H7 (cell line): ENCODE measurements around the gene ARID3A. TPM values are rescaled to one million over a fixed set of nuclear protein-coding genes. Genes with fewer than 3 reads are reported as not detected.
A peak's percentile ranks its signal among the peaks of the same experiment; 100 is the strongest.

ENCODE experiments used
- DNase-seq: peaks from one replicate; pipeline ENCODE4 v3.0.0; 2012
- H3K27me3 ChIP-seq: 2 replicates; pipeline ENCODE4 v1.6.0; 2011; ENCODE audit warnings: mild to moderate bottlenecking, low read length; ENCODE audit not compliant: control insufficient read depth, insufficient read depth
- H3K36me3 ChIP-seq: replicated peaks from 2 replicates; pipeline ENCODE4 v1.5.1; 2011; ENCODE audit warnings: low read length; ENCODE audit not compliant: control insufficient read depth, insufficient read depth
- H3K4me3 ChIP-seq: 2 replicates; pipeline ENCODE4 v1.5.1; 2011; ENCODE audit warnings: low read depth, mild to moderate bottlenecking, control low read depth, low read length, moderate library complexity; ENCODE audit not compliant: insufficient read depth
- total RNA-seq: library from RNA; depleted of rRNA; stranded (reverse); fragments of >200 nt; shearing (Covaris generic); gene quantifications from 2 replicates; pipeline ENCODE4 v1.2.3, GENCODE V29; 2014

The ARID3A gene
- total RNA-seq, 1 experiment from 2014 or later, result 85.4 TPM

DNA sequence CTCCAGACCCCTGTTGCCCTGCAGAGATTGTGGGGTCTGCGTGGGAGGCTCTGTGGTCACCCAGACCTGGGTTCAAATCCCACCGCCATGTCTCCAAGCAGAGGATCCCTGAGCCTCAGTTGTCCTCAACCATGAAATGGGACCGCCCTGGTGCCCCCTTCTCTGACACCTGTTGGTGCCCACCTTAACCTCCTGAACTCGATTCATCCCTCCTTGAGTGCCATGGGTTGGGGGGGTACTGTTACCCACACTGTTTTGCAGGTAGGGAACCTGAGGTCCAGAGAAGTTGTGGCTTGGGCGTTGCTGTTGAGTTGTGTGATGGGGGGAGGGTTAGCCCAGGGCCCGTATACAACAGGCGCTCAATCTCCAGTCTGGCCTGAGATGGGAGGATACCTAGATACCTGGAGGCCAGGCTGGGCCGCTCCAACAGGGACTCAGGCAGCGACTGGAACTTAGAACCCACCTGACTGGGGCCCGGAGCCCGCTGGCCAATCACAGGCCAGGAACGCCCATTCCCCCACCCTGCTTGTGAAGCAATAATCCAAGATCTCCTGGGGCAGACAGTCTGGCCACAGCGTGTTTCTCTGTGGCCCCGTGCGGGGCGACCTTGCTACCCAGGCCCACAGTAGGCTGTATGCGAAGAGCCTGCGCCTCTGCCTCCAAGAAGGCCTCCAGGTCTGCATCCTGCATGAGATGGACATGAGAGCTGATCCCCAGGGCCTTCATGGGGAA lies 2.8 kb downstream of the ARID3A start:
- no peak overlapping the region for H3K4me3 ChIP-seq

DNA sequence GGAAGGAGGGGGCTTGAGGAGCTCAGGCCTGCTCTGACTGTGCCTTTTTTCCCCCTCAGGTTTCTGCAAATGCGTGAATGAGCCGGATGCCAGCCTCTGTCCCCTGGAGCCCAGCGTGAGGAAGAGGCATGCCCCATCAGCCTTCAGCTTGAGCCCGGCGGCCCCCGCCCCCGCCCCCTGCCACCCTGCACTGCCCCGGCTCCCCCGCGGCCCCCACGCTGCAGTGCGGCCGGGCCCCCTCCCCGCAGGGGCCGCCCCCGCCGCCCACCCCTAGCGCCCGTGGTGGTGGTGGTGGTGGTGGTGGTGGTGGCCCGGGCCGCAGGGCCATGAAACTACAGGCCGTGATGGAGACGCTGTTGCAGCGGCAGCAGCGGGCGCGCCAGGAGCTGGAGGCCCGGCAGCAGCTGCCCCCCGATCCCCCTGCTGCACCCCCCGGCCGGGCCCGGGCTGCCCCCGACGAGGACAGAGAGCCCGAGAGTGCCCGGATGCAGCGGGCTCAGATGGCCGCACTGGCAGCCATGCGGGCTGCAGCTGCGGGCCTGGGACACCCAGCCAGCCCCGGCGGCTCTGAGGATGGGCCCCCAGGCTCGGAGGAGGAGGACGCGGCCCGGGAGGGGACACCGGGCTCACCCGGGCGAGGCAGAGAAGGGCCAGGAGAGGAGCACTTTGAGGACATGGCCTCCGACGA lies 3.5 kb downstream of the ARID3A start:
- Histone ChIP-seq H3K4me3 (no peak overlapping the region), H3K36me3 (peaks cover 4% of the 10 kb centered on the region), H3K27me3 (no peaks in the 10 kb centered on the region)
- DNase-seq, result no peak

More for the DNA sequence above, 2.8 kb downstream of the ARID3A start:
- Histone ChIP-seq H3K27me3 (no peaks in the 10 kb centered on the region), H3K36me3 (peaks cover 4% of the 10 kb centered on the region)
- peak; percentile 89 for DNase-seq

DNA sequence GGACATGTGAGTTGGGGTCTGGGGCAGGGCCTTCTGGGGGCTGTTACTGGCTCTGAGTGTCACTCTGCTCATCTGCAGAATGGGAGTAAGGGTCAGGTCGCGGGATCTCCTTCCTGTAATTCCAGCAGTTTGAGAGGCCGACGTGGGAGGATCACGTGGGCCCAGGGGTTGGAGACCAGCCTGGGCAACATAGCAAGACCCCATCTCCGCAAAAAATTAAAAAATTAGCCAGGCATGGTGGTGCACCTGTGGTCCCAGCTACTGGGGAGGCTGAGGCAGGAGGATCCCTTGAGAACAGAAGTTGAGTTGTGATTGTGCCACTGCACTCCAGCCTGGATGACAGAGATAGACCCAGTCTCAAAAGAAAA lies 4.0 kb downstream of the ARID3A start:
- peaks cover 4% of the 10 kb centered on the region for H3K36me3 ChIP-seq
- H3K27me3 ChIP-seq, result no peaks in the 10 kb centered on the region
- no peak for DNase-seq
- H3K4me3 ChIP-seq, result no peak overlapping the region

DNA sequence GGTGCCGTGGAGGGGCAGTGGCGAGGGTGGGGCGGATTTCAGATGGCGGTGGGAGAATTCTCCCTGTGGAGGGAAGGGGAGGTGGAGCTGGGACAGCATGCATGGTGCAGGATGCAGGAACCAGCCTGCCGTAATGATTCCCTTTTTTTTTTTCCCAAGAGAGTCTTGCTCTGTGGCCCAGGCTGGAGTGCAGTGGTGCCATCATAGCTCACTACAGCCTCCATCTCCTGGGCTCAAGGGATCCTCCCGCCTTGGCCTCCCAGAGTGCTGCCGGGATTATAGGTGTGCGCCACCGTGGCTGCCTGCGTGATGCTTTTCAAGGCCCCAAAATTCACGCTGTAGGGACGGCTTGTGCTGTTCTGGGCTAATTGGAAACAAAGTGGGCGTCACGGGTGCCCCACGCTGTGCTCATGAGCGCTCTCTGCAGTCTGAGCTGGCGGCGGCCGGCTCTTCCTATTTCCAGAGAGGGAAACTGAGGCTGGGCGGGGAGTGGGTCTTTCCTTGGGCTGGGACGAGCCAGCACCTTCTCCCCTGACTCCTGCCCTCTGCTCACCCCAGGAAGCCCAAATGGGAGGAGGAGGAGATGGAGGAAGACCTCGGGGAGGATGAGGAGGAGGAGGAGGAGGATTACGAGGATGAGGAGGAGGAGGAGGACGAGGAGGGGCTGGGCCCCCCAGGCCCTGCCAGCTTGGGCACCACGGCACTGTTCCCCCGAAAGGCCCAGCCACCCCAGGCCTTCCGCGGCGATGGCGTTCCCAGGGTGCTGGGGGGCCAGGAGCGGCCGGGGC lies 6.2 kb downstream of the ARID3A start:
- DNase-seq, result no peak
- Histone ChIP-seq H3K36me3 (peaks cover 4% of the 10 kb centered on the region), H3K4me3 (no peak overlapping the region), H3K27me3 (no peaks in the 10 kb centered on the region)

DNA sequence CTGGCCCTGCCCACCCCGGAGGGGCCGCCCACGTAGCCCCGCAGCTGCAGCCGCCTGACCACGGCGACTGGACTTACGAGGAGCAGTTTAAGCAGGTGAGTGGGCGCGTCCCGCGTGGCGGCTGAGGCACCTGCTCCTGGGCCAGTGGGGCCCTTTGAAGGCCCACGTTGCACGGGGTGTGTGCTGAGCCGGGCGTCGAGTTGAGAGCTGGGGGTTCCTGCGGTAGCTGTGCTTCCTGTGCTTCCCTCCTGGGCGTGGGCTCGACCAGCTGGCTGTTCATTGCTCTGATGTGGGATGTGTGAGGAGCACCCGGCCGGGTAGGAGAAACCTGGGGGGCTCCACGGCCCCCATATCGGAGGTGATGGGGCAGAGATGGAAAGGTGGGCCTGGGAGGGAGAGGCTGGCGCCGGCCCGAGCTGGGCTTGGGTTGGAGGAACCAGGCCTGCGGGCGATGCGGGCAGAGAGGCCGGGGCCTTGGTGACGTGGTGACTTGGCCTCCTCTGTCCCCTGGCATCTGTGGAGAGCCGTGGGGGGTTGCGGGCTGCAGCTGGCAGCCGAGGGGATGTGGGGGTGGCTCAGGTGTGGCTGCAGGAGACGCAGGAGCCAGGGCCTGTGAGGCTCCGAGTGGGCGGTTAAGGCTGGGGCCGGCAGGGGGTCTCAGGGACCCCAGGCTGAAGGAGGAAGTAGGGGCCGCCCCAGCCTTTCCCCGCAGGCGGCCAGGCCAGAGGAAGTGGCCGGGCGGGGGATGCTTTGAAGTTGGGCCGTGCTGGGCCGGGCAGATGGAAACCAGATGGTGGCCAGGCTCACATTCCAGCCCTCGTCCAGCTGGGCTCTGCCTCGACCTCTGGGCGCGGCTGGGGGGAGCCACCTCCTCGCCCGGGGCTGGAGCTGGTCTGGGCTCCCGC lies 7.1 kb downstream of the ARID3A start:
- Histone ChIP-seq H3K27me3 (no peaks in the 10 kb centered on the region), H3K4me3 (no peak overlapping the region), H3K36me3 (peaks cover 4% of the 10 kb centered on the region)
- DNase-seq, result peak; percentile 91

DNA sequence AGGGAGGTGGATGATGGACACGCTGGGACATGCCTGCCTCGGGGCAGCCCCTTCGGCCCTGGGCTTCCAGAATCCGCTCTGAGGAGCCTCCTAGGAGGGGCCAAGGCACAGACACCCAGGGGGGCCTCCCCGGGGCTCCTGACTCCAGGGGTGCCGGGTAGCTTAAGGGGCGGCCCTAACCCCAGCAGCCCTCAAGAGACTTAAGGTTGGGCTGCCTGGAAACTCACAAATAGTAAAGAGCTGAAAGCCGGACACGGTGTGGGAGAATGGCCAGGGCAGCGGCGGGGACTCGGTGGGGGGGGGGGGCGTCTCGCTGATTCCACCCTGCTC lies 7.7 kb downstream of the ARID3A start:
- Histone ChIP-seq H3K4me3 (no peak overlapping the region), H3K27me3 (no peaks in the 10 kb centered on the region), H3K36me3 (peaks cover 6% of the 10 kb centered on the region)
- no peak for DNase-seq

DNA sequence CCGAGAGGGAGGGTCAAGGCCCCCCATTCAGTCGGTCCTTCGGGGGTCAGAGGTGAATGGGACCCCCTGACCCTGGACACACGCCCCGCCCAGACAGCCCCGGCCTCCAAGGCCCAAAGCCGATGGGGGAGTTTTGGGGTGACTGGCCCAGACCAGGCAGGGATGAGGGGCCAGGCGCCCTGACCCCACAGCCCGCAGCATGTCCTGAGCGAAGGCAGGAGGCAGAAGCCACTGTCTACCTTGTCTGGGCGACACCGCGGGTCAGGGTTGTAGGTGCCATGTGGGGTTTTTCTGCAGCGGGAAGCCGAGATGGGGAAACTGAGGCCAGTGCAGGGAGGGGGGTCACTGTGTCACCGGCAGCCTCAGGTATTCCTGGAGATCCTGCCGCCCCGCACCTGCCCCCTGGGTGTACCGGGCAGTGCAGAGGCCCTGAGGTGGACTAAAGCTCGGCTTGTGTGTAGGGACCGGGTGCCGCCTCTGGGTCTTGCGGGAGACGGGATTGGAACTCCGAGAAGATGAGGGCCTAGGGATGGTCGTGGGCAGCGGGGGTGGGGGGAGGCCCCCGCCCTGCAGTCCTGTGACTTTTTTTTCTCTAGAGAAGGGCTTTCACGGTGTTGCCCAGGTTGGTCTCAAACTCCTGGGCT lies 8.5 kb downstream of the ARID3A start:
- Histone ChIP-seq H3K4me3 (no peak overlapping the region), H3K27me3 (no peaks in the 10 kb centered on the region), H3K36me3 (peaks cover 6% of the 10 kb centered on the region)
- no peak for DNase-seq

DNA sequence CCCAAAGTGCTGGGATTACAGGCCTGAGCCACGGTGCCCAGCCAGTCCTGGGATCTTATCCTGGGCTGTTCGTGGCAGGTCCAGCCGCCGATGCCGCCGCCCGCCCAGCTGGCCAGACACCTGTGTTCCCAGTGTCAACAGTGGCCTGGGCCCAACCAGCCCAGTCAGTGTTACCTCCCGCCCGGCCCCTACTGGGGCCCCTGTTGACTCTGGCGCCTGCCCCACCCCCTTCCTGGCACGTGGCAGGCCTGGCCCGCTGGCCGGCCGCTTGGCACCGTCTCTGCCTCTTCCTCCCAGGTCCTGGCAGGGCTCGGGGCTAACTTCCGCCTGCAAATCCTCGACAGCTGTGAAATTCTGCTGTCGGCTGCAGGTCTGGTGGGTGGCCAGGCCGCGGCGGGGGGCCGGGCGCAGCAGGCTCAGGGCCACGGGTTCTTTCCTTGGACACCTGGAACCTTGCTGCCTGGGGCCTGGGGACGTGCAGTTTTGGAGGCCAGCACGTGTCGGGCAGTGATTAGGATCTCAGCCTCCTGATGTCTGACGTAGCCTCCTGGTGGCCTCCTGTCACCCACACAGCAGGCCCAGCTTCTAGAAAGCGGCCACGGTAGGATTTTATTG lies 9.1 kb downstream of the ARID3A start:
- Histone ChIP-seq H3K36me3 (peaks cover 6% of the 10 kb centered on the region), H3K27me3 (no peaks in the 10 kb centered on the region), H3K4me3 (no peak overlapping the region)
- DNase-seq, result no peak

DNA sequence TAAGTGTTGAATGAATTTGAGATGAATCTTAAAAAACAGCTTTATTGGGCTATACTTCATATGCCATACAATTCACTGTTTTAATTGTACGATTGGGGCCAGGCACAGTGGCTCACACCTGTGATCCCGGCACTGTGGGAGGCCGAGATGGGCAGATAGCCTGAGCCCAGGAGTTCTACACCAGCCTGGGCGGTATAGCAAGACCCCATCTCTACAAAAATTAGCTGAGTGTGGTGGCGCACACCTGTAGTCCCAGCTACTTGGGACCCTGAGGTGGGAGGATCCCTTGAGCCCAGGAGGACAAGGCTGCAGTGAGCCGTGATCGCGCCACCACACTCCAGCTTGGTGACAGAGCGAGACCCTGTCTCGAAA lies 10.3 kb downstream of the ARID3A start:
- Histone ChIP-seq H3K36me3 (peaks cover 5% of the 10 kb centered on the region), H3K27me3 (no peaks in the 10 kb centered on the region), H3K4me3 (no peak overlapping the region)
- DNase-seq, result no peak

DNA sequence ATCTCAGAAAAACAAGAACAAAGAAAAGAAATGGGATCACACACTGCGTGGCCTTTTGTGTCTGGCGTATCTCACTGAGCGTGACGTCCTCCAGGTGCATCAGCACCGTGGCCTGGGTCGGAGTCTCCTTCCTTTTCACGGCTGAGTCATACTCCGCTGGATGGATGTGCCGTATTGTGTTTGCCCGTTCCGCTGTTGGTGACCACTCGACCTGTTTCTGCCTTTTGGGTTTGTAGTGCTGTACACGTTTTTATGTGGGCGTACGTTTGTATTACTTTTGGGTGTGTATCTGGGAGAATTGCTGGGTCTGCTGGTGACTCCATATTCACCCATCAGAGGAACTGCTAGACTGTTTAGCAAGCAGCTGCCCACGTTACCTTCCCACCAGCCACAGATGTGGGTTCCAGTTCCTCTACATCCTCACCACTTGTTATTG lies 11.4 kb downstream of the ARID3A start:
- Histone ChIP-seq H3K36me3 (peaks cover 5% of the 10 kb centered on the region), H3K27me3 (no peaks in the 10 kb centered on the region), H3K4me3 (no peak overlapping the region)
- no peak for DNase-seq

DNA sequence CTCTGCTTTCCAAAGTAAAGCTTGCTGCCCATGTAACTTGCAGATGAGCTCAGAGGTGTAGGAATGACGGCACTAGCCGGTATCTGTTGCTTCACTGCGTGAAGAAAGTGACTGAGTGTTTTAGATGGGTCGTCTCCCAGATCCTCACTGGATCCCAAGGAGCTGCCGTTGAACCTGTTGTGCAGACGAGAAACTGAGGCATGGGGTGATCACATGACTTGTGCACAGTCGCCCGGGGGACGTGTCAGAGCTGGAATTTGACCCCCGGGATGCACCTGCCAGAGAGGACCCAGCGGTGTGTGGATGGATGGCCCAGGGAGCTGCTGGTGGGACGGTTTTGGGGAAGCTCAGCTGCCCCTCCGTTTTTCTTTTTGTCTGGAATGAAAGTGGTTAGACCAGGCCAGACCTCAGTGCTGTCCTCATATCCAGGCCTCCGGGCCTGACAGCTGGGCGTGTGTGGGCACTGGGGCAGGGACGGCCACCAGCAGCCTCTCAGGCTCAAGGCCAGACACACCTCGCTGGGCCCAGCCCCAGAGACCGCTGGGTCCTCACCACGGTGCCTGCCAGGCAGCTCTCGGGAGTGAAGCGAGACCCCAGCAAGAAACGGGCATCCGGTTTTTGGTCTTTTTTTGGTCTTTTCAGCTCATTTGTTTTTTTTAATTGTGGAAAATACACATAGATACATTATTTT lies 12.5 kb downstream of the ARID3A start:
- DNase-seq, result no peak
- H3K27me3 ChIP-seq, result no peaks in the 10 kb centered on the region
- no peak overlapping the region for H3K4me3 ChIP-seq
- H3K36me3 ChIP-seq, result peaks cover 6% of the 10 kb centered on the region

DNA sequence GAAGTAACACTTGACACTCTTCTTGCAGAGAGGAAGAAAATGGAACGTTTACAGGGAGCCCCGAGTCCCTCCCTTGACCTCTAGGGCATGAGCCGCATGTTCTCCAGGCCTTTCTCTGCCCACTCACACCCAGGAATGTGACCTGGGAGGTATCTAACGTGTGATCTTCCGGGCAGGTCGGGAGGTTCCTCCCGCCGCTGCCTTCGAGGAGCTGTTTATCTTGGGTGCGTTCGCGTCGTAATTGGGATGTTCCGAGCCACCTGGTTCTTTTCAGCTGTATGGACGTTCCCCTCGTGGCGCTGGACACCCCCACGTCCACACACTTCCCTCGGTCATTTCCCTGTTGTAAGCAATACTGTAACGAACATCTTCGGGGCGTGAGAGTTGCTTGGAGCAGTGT lies 13.6 kb downstream of the ARID3A start:
- Histone ChIP-seq H3K36me3 (peaks cover 6% of the 10 kb centered on the region), H3K27me3 (no peaks in the 10 kb centered on the region), H3K4me3 (no peak overlapping the region)
- no peak for DNase-seq

DNA sequence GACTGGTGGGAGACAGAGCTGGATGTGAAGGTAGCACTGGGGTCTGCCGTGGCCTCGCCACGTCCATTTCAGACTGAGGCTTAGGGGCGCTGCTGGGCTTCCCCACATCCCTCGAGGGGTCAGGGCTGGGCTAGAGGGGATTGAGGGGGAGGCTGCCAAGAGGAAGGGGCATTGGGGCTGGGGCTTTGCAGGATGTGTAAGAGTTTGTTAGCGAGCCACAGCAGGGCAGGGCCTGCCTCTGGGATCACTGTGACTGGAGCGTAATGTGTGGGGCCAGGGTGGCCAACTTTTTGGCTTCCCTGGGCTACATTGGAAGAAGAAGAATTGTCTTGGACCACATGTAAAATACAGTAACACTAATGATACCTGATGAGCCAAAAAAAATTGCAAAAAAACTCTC lies 14.1 kb downstream of the ARID3A start:
- H3K4me3 ChIP-seq, result no peak overlapping the region
- no peaks in the 10 kb centered on the region for H3K27me3 ChIP-seq
- DNase-seq, result no peak
- H3K36me3 ChIP-seq, result peaks cover 6% of the 10 kb centered on the region
